ENCODE measurements around the gene KRT13.
"Not testable (repeated sequence)": the region's sequence is repeated elsewhere in the genome, so short reads cannot be mapped to it uniquely, and the experiment has no call there.

The KRT13 gene

DNA sequence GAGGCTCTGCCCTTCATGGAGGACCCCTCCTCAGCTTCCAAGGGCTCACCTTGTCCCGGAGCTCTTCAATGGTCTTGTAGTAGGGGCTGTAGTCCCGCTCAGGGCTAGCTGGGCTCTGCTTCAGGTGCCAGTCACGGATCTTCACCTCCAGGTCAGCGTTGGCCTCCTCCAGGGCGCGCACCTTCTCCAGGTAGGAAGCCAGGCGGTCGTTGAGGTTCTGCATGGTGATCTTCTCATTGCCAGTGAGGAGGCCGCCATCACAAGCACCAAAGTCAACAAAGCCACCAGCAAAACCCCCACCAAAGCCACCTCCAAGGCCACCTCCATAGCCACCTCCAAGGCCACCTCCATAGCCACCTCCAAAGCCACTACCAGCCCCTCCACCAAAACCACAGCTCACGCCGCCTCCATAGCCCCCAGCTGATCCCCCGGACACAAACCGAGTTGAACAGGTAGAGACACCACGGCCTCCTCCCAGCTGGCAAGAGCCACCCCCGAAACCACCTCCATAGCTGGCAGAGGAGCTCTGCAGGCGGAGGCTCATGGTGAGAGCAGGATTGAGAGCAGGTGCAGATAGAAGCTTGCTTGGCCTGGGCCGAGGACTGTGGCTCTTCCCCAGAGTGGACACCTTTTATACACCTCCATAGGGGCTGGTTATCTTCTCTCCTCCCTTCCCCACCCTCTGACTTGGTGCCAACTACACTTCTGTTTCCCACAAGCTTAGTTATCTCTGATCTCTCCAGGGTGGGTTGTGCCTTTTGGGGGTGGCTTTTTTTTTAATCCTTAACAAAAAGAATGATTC lies at the start of gene KRT13:
Gene KRT13 (minus strand): TSS at position 606 of the 802 bp plus-strand sequence. CDS start 62 bp downstream, at position 544.
- DNase-seq, result no peak

DNA sequence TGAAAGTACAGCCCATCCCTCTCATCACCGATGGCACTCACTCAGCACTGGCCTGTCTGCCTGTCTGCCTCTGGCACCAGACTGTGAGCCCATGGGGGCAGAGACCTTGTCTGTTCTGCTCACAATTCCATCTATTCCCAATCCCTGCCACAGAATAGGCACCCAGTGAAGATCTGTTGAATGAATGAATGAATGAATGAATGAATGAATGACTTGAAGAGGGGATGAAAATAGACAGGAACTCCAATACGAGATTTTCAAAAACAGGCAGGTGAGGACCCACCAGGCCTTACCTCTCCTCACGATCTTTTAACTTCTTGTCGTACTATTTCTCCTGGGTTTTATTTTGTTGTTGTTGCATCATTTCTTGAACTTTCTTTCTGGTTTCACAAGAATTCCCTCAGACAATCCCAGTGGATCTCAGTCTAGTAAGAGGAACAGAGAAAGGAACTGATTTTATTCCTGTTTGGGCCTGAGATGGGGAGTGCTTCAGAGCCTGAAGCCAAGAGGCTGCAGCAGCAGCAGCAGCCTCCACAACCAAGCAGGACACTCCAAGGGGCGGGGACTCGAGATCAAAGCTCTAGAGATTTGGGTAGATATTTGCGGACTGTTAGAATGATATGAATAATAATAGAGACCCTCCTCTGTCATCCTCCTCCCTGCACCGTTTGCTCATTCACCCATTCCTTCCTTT lies 48.7 kb upstream of the KRT13 start:
- DNase-seq, result no peak

DNA sequence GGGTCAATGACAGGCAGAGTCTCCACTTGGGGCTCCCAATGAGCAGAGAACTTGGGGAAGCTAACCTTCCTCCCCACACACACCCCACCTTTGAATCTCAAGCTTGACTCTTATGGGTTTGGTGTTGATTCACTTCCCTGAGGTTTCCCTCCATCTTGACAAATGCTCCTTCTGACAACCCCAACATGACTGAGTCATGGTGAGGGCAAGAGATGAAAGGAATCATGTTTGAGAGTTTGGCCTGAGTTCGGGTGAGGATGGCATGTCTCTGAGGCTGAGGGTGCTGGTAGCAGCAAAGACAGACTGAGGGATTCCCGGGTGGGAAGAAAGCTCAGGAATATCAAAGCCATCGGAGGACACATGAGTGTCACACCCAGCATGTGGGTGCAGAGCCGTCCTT lies 47.8 kb upstream of the KRT13 start:
- no peak for DNase-seq

DNA sequence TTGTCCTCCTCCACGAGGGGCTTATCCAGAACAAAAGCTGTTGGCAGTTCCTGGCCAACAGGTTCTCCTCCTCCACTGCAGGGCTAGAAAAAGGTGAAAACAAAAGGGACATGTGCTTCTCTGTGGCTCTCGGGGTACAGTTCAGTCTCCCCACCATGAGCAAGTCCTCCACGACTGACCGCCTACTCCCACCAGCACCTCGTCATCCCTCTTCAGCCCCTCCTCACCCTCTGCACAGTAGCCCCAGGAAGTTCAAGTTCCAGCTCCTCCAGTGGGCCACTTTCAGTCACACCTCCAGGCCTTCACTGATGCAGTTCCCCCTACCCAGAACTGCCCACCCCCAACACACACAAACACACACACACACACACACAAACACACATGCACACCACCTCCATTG lies 47.0 kb upstream of the KRT13 start:
- DNase-seq, result no peak

DNA sequence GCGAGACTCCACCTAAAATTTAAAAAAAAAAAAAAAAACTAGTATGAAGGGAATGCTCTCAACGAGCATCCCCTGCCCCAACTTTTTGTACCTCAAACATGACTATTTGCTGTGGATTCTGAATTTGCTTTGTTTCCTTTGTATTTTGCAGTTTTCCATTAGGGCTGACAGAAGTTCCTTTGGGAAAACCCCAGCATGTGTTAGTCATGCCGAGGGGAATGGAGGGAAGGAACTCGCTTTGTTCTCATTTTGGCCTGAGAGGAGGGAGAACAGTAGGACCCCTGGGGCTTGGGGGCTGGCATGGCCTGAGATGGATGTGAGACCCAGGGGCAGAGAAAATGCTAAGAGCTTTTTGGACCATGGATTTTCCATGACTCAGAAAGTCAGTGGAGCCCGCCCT lies 46.0 kb upstream of the KRT13 start:
- no peak for DNase-seq

DNA sequence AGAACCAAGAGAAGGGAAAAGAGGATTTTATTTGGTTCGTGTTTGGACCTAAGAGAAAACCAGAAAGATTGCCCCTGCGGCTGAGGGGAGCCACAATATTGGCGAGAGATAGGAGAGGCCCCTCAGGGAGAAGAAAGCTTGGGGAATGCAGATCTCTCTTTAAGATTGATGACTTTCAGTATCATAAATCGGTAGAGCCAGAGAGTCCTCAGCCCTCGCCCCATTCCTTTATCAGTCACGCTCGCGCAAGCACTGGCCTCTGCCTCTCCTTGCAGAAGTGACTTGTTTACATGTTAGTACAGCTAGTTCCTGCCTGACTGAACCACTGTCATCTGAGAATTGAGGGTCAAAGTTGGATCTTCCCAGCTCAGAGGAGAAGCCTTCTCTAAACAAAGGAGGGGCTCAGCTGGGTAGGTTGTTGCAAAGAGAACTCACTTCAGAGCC lies 44.2 kb upstream of the KRT13 start:
- DNase-seq, result no peak

DNA sequence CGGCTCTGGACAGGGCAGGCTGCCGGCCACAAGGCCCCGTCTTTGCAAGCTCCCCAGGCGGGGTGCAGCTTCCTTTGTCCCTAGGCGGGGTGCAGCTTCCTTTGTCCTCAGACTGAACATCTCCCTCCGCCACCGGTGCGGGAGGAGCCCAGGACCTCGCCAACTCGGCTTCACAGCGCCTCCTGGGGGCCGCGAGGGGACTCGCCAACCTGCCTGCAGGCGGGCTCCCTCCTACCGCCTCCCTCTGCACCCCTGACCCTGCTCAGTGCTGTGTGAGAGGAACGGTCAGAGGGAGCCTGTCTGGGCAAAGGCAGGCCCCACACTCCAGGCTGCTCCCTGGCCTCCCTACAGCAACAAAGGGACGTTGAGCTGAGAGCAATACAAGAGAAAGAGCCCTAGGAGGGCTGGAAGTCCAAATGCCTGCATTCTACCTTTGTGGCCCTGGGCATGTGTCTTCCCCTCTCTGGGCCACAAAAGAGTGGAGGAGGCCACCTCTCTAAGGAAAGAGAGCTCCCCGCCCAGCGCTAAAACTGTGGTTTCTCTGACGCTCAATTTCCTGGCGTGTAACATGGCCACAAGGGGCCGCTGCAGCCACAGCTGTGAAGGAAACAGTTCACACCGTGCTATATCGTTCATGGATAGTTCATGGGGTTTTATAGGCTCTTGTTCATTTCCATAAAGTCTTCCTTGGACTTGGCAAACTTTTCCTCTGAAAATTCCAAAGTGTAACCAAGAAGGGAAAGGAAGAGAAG lies 43.6 kb upstream of the KRT13 start:
- DNase-seq, result peak; percentile 86

DNA sequence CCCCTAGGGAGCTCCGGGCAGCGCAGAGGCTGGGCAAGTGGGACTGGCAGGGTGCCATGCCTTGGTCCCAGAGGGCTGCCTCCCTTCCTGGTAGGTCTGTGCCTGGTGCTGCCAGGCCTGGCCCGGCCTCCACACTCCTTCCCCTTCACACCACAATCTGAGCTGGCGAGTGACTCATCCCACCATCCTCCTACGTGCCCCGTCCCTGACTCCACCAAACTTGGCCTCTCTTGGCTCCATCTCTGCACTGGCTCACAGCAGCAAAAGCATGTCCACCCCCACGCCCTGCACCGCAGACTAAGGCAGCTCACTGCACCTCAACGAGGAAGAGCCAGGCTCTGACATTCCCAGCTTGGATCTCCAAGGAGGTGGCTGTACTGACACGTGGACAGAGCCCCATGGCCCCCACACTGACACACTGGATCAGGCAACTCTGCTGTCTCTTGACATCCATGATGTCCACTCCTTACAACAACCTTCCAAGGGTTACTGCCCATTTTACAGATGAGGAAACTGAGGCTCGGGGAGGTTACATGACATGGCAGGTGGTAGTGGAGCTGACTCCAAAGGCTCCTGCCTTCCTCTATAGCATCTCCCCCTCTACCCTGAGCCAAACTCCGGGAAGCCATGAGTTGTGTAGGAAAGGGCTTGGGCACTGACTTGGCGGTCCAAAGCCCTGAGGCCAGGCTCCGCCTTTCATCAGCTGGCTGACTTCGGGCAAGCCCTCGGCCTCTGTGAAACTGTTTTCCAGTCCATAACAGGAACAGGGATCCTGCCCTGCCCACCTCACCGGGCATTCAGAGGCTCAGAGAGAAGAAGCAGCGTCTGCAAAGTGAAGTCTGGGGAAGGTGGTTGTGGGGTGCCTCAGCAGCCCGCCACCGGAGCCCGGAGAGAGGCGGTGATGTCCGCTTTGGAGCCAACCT lies 42.8 kb upstream of the KRT13 start:
- DNase-seq, result peak; percentile 70

DNA sequence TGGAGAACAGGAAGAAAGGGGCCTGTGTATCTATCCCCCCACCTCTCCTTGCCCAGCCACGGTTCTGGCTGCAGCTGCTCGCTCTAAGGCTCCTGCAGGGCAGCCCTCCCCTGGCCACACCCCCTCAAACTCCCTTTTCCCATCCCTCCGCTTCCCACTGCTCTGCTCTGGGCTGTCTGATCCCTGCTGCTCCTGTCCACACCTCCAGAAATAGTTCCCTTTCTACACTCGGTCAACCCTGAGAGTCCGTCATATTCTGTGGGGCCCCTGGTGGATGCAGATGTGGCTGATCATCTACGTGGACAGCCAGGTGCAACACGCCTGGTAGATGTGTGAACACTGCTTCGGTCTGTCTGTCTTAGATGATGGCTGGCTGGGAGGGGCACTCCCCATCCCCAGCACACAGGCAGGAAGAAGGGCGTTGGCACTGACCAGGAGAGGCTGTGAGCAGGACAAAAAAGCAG lies 42.0 kb upstream of the KRT13 start:
- no peak for DNase-seq

DNA sequence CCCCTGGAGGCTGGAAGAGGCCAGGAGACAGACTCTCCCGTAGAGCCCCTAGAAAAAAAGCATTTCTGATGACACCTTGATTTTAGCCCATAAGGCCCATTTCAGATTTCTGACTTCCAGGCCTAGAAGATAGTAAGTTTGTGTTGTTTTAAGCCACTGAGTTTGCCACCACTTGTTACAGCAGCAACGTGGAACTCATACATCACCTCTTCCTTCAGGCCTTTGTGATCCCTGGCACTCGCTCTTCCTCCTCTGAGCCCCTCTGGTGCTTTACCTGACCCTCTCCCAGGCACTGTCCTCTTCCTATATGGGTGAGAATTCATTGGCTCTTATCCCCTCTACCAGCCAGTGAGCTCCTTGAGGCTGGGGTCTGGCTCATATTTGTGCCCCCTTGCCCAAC lies 41.4 kb upstream of the KRT13 start:
- no peak for DNase-seq

DNA sequence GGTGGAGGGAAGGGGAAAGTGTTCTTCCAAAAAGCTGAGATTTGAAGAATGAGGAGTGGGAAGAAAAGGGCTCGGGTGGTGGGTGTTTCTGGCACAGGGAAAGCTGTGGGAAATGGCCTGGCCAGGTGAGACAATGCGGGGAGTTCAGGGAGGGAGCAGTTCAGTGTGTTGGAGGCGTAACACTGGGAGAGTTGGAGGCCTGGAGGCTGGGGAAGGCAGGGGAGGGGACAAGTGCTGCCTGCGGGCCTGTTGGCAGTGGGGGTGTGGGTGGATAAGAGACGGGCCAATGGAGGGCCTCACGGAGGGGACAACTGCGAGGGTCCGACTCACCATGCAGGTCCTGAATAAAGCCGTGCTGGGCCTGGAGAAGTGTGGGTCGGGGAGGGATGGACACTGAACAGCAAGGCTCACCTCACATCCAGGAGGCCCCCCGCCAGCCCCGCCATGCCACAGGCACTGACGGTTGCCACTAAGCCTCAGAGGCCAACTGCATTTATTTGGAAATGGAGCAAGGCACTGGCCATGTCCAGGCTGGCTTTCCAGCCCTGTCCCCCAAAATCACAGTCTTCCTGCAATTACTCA lies 40.5 kb upstream of the KRT13 start:
- DNase-seq, result no peak

DNA sequence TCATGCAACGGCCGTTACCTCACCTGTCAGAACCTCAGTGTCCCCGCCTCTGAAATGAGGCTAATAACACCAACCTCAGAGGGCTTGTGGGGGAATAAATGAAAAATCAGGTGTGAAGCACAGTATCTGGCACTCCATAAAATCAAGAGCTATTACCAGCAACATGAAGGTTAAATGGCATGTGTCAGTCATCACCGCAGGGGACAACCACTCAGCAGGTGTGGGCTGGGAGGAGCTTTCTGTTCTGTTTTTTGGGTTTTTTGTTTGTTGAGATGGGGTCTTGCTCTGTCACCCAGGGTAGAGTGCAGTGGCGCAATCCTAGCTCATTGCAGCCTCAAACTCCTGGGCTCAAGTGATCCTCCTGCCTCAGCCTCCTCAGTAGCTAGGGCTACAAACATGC lies 39.5 kb upstream of the KRT13 start:
- no peak for DNase-seq

DNA sequence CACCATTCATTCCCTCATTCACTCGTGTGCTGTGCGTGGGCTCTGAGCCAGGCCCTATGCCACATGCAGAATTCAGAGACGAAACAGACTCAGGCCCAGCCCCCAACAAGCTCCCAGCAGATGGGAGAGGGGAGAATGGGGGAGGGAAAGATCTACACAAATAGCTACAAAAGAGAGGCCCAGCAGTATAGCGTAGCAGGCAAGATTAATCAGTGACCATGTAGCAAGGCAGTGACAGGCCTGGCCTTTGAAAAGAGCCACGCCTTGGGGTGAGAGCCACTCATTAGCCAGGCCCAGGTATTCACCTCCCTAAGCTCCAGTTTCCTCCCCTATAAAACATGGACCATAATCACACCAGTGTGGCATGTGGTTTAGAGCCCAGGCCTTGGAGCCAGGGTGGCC lies 39.1 kb upstream of the KRT13 start:
- DNase-seq, result no peak

DNA sequence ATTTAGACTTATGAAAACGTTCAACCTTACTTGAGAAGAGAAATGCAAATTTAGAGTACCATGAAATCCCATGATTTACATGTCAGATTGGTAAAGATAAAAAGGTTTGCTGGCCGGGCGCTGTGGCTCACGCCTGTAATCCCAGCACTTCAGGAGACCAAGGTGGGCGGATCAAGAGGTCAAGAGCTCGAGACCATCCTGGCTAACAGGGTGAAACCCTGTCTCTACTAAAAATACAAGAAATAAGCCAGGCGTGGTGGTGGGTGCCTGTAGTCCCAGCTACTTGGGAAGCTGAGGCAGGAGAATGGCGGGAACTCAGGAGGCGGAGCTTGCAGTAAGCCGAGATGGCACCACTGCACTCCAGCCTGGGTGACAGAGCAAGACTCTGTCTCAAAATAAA lies 37.4 kb upstream of the KRT13 start:
- not testable (repeated sequence) for DNase-seq

DNA sequence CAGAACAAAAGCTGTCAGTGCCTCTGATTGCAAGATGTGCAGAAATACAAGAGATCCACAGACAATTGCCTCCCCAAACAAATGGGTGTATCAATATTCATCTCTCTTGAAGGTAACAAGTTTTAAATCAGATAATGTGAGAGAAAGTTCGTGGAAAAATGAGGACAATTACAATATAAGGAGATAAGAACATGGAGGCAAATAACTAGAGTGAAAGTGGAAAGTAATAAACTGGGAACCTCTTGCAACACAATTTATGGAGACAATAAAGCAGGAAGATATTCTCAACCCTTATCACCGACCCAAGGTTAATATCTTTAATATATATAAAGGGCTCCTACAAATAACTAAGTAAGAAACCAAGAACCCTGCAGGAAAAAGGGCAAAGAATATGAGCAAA lies 36.9 kb upstream of the KRT13 start:
- no peak for DNase-seq

DNA sequence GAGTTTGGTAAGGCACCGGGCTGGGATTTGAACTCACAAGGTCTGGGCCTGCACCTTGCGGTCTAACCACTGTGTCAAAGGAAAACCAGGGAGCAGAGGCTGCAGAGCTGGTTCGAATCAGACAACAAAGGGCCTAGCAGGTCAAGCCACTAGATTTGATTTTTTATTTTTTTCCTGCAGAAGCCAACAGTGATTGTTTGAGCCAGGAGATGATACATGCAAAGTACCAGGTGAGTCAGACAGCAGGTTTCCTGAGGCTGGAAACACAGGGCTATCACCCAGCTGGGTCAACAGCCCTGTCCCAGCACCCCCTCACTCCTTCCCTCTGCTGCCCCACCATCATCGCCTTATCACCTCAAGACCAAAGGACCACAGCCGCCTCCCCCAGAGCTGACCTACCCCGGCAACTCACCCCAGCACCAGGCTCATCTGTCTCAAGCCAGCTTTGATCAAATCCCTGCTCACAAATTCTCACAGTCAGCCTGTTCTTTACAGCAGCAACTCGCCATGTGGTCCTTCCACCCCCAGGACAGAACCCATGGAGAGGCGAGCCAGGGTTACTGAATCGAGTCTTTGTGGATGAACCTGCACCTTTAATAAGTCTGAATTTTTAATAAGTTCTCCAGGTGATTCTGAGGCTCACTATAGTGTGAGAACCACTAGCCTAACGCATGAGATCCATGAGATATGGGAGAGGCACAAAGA lies 35.7 kb upstream of the KRT13 start:
- DNase-seq, result no peak

DNA sequence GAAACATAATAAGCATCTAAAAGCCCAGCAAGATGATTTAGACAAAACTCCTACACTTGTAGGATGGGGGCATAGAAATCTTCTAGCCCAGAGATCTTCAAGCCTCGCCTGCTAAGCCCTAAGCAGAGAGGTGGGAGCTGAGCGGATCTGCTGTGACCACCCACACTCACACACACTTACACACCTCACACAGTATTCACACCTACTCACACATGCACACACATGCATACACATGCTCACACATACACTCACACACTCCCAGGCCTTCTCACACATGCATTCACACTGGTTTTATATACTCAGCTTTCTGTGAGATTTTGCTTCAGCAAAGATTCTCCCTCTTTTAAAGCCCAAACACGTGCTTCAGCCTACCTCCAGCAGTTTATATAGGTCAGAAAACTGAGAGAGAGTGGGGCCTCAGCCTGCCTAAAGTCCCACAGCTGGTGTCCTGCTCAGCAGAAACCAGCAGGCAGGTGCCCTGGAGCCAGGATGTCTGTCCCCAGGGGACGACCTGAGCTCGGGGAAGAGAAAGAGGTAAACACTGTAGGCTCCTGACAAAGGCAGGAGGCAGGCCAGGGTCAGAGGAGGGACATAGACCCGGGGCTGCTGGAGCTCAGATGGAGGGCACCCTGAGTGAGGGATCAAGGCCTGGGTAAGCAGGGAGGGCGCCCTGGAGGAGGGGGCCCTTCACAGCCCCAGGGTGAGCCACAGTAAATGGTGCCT lies 34.7 kb upstream of the KRT13 start:
- DNase-seq, result no peak

DNA sequence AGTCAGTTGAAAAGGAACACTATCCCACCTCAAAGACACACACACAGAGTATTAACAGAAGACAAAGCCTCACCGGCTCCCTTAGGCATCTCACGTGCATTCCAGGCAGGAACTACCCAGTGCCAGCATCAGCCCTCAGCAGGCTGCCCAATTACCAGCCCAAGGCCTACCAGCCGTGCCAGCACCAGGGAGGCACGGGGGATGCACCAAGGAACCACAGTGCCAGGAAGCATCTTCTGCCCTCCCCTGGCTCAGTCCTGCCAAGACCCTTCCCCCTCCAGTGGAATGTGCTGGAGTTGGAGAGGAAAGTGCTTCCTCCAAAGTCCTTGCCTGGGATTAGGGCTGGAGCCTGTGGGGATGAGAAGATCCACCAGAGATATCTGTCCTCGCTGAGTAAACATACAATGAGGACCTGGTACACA lies 33.7 kb upstream of the KRT13 start:
- no peak for DNase-seq

DNA sequence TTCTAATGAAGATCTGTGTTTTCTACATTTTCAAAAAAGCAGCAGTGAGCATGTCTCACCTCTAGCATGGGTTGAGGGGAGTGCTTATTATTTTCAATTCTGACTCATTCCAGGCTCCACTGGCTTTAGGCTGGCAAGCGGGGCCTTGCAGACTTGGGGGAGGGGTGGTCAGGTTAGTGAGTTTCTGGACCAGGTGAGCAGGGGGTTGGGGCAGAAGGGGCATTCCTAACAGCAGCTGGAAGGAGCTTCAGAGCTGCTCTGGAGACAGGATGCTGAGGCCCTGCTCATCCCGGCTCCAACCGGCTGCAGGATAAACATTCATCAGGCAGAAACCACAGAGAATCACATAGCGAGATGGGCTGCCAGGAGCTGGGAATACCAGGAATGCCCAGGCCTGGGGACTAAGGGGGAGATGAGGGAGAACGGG lies 33.2 kb upstream of the KRT13 start:
- DNase-seq, result no peak

DNA sequence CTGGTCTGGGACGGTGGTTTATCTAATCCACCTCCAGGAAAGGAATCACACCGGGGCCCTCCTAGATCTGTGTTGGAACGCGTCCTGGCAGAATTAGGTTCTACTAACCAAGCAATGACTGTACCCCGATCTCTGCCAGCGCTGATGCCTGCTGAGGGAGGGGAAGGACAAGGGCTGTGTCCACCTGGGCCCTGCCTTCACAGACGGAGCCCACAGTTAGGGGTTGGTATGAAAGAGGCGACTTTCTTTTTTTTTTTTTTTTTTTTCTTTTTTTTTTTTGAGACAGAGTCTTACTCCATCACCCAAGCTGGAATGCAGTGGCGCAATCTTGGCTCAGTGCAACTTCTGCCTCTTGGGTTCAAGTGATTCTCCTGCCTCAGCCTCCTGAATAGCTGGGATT lies 32.6 kb upstream of the KRT13 start:
- no peak for DNase-seq

DNA sequence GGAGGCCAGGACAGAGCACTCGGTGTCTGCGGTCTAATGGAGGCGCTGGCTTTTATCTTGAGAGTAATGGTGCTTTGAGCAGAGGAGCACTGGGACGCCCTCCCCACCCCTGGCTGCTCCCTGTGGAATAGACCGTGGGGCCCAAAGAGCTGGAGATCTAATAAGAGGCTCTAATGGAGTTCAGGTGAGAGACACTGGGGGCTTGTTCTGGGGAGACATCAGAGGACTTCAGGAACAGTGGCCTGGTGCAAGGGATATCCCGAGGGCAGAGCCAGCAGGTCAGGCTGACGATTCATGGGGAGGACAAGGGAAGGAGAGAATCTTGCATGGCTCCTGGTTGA lies 32.2 kb upstream of the KRT13 start:
- DNase-seq, result no peak

All from activated CD4-positive, alpha-beta T cell treated with anti-CD3 and anti-CD28 coated beads, Interleukin-2, Interleukin-6, amounts not matched to agents 100 ng/mL and 50 ng/mL, durations not matched to agents 16 hours and 8 hours (primary cell).